Islet of Langerhans (tissue), 1 donor: ENCODE measurements around the gene GPT2.

Experiments used
- FAIRE-seq: peaks from one replicate; lab custom pipeline; 2011; peaks lifted over from hg19 to GRCh38; lab: Jason Lieb, UNC

GPT2 gene

GRCh38 chr16:46896314-46896968 is 12.3 kb downstream of the GPT2 start:
- FAIRE-seq, result no peak

- FAIRE-seq, result no peak
Measured at GRCh38 chr16:46897471-46897870, 13.3 kb downstream of the GPT2 start.

- FAIRE-seq, result no peak
Measured at GRCh38 chr16:46898006-46898405, 13.8 kb downstream of the GPT2 start.

DNA sequence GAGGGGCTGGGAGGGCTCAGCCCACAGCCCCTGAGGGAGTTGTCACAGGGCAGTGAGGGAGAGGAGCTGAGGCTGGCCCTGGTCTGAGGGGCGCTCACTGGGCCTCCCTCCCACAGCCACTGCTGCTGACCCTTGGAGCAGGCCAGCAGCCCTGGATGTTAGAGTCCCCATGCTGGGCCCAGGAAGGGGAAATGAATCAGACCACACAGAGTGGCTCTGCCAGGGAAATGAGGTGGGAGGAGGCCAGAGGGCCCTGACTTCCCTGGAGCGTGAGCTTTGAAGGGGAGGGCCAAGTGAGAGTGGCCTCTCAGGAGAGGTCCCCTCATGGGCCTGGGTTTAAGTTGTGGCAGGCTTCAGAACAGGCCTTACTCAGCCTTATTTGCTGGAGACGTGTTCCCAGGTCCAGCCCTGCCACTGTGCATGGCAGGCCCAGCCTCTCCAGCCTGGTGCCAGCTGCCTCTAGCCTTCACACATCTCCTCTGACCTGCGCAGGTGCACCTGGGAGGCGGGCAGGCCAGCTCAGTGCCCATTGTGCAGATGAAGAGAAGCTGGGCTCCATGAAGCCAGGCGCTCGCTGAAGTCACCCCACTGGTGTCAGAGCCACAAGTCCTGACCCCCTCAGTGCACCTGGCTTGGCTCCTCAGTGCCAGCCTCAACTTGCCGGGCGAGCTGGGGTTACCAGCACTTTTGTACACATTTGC is 15.4 kb downstream of the GPT2 start:
- FAIRE-seq, result no peak

DNA sequence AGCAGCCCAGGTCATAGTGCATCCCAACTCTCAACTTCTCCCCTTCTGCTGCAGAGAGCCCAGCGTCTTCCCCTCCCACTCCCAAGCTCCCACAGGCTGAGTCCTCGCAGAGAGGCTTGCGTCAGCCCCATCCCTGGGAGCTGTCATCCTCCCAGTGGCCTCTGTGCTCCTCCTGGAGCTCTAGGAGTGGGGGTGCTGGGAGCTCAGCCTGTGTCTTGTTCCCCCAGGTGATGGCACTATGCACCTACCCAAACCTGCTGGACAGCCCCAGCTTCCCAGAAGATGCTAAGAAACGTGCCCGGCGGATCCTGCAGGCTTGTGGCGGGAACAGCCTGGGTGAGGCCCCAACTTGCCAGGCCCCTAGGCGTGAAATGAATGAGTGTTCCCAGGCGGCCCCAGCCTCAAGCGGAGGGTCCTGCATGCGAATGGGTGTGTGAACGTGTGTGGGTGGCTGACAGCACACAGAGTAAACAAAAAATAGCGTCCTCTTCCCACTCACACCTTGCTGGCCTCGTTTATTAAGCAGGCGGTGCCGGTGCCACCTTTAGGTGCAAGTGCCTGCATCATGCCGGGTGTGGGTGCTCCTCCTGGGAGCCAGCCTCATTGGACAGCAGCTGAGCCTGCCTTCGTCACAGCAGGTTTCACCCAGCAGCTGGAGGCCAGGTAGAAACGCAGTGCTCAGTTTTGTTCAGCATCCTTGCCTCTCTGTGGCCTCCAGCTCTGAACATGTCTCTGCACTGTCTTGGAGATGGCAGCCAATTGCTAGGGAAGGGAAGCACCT is 16.5 kb downstream of the GPT2 start:
- no peak for FAIRE-seq

GRCh38 chr16:46901709-46902108 is 17.5 kb downstream of the GPT2 start:
- FAIRE-seq, result no peak

DNA sequence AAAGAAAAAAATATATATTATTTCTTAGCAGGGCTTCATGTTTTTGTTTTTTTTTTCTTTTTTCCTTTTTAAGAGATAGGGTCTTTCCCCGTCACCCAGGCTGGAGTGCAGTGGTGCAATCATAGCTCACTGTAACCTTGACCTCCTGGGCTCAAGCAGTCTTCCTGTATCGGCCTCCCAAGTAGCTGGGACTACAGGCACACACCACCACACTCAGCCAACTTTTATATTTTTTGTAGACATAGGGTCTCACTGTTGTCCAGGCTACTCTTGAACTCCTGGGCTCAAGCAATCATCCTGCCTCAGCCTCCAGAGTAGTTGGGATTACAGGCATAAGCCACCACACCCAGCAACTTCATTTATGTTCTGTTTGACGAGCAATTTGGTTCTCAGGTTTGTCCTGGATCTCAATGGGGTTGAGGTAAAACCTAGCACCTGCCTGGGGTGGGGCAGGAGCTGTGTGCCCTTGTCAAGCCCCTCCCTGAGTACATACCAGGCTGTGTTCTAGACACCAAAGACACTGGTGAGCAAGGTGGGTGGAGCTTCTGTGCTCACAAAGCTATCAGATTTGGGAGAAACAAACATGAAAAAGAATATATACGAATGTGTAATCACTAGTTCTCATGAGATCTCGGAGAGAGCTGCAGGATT is 19.2 kb downstream of the GPT2 start:
- FAIRE-seq, result no peak

DNA sequence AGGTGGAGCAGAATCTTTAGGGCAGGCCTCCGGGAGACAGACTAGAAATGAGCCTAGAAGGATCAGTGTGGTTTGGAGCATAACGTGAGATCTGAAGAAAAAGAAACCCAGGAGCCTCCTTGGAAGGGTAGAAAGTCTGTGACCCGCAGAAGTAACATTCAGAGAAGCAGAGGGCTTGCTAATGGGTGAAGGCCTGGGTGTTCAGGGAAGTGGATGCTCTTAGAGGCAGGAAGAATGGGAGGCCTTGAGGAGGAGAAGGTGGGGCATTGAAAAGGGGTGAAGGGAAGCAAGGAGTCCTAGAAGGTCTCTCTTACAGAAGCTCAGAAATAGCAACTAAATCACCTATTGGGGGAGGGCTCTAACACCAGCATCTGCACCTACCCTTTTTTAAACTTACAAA is 20.3 kb downstream of the GPT2 start:
- FAIRE-seq, result no peak

- no peak for FAIRE-seq
Measured at GRCh38 chr16:46906360-46907060, 22.3 kb downstream of the GPT2 start.

- no peak for FAIRE-seq
Measured at GRCh38 chr16:46907061-46907774, 23.1 kb downstream of the GPT2 start.

- FAIRE-seq, result peak; percentile 43
Measured at GRCh38 chr16:46908540-46909372, 24.6 kb downstream of the GPT2 start.

DNA sequence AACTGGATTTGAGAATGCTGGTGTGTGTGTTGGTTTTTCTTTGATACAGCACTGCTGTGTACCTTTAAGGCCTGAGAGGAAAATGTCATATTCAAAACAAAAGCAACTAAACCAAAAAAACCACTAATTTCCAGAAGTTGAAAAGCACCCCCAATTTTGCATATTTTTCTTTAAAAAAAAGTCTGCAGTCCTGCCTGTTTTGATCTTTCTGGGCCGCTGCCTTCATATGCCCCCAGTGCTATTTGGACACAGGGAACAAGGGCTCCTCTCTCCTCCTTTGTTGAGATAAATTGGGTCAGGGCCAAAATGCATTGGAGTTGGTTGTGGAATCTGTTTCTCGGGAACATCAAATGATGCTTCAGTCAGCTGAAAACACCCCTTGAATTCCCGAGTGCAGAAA is 26.9 kb downstream of the GPT2 start:
- no peak for FAIRE-seq

DNA sequence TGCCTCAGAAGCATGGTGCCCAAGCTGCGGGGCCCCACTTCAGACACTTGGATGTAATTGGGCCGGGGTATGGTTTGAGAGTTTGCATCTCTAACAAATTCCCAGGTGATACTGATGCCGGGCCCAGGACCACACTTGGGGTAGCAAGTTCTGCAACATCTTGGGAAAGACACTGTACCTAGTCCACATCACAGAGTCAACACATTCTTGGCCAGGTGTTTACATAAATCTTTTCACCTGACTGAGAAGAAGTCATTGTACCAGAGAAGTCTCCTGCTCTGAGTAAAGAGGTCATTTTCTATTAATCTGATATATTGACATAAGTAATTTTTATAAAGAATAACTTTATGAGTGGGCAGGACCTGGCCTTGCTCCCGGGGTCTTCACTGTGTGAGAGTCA is 27.5 kb downstream of the GPT2 start:
- FAIRE-seq, result no peak

- no peak for FAIRE-seq
Measured at GRCh38 chr16:46914556-46915201, 30.5 kb downstream of the GPT2 start.

DNA sequence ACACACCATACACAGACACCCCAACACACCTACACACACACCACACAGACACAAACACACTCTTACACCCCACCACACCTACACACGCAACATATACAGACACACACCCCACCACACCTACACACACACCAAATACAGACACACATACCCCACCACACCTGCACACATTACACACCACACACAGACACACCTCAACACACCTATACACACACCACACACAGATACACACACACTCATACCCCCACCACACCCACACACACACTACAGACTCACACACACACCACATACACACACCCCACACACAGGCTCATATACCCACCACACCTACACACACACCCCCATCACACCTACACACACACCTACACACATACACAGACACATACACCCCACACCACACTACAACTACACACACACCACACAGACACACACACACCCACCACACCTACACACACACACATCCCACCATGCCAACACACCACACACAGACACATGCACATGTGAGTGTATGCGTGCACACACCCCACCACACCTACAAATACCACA is 31.4 kb downstream of the GPT2 start:
- no peak for FAIRE-seq

GRCh38 chr16:46916980-46917379 is 32.8 kb downstream of the GPT2 start:
- no peak for FAIRE-seq

DNA sequence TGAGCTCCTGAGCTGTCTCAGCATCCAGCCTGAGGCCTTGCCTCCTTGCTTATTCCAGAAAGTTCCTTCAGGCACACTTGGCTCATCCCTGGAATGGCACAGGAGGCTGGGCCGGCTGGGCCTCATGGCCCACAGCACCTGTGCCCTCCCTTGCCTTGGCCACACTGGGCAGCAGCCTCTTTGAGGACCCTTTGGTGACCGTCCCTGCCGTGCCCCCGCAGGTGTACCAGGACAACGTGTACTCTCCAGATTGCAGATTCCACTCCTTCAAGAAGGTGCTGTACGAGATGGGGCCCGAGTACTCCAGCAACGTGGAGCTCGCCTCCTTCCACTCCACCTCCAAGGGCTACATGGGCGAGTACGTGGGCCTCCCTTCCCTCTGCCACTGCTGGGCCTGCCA is 34.2 kb downstream of the GPT2 start:
- no peak for FAIRE-seq

DNA sequence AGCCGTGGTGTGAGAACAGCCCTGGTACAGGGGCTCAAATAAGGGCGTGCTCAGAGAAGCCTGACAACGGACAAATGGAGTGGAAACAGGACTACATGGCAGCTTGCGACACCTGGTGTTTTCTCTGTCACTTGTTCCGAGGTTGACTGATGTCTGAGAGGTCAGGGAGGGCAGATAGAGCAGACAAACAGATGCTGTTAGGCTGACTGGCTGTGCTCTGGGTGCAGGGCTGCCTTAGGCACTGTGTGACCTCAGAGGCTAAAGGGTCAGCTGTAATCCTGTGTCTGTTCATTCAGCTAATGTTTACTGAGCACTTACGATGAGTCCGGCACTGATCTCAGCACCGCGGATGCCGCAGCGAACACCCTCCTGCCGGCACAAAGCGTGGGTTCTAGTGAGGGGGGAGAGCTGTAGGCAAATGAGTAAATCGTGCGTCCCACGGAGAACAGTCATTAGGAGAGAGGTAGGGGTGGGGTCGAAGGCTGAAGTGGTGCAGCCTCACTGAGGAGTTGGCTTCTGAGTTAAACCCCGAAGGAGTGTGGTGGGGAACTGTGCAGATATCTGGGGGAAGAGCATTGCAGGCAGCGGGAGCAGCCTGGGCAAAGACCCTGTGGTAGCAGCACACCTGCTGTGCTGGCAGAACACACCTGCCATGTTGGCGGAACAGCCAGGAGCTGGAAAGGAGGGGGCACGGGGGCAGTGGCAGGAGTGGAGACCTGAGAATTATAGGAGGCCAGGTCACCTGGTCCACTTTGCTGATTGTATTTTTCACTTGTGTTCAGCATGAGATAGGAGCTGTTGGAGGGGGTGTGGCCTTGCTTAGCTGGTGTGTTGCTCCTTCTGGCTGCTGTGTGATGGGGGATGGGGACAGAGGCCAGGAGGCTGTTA is 35.0 kb downstream of the GPT2 start:
- FAIRE-seq, result no peak
